HepG2 (cell line): ENCODE measurements around the gene WDR86. TPM values are rescaled to one million over a fixed set of nuclear protein-coding genes. Genes with fewer than 3 reads are reported as not detected.

Source experiments
- ATAC-seq: fragments of 200-7000 bp; cut with Tn5 transposase; 3 replicates; pipeline ENCODE4 v1.9.1; 2020; ENCODE audit warnings: mild to moderate bottlenecking, moderate library complexity
- BruUV-seq: library from RNA; stranded (reverse); fragments of 400-500 nt; replicated peaks from 2 replicates; lab custom pipeline; 2021; lab: Mats Ljungman, UMichigan
- CTCF ChIA-PET: fragments of 300-600 bp; formaldehyde crosslinking; extraction: SDS; loops from one replicate; lab custom pipeline; 2021; ENCODE audit warnings: low total read pairs, inconsistent platforms, low intra/inter-chr PET ratio; lab: Yijun Ruan, JAX
- POLR2A ChIA-PET: fragments of 350-600 bp; sonication (Branson Sonifier 250); formaldehyde crosslinking; loops from one replicate; lab custom pipeline; 2020; ENCODE audit warnings: antibody characterized with exemption, inconsistent platforms; lab: Yijun Ruan, JAX
- DNase-seq: peaks from one replicate; pipeline ENCODE4 v3.0.0-alpha.2; 2015; ENCODE audit warnings: low spot score
- FAIRE-seq: peaks from 3 replicates; lab custom pipeline; 2011; peaks lifted over from hg19 to GRCh38; lab: Jason Lieb, UNC
- H2AFZ ChIP-seq: one replicate; pipeline ENCODE4 v1.6.1; 2011; ENCODE audit warnings: low read length, inconsistent platforms
- H3K27ac ChIP-seq: fragments of 300-600 bp; 3 replicates; pipeline ENCODE4 v1.8.0; 2011; ENCODE audit warnings: mixed run types, mild to moderate bottlenecking, mixed read lengths, low read length, inconsistent platforms; ENCODE audit not compliant: insufficient read depth; ENCODE audit errors: extremely low read length
- H3K27me3 ChIP-seq, 2 experiments: fragments of 200-600 bp in 1 of 2; 2 replicates in 1 of 2; 3 replicates in 1 of 2; pipeline versions ENCODE4 v1.6.0 to v1.8.0; 2011; ENCODE audit warnings: low read length in 2 of 2, mild to moderate bottlenecking in 2 of 2, moderate library complexity in 2 of 2, inconsistent platforms in 1 of 2; ENCODE audit not compliant: insufficient read depth in 2 of 2, control insufficient read depth in 1 of 2
- H3K36me3 ChIP-seq, 2 experiments: fragments of 200-600 bp in 1 of 2; replicated peaks in 1 of 2; 2 replicates in 1 of 2; 3 replicates in 1 of 2; pipeline versions ENCODE4 v1.5.1 to v1.8.0; 2011; ENCODE audit warnings: low read length in 2 of 2, inconsistent platforms in 1 of 2; ENCODE audit not compliant: insufficient read depth in 2 of 2, control insufficient read depth in 1 of 2
- H3K4me1 ChIP-seq: 2 replicates; pipeline ENCODE4 v1.5.1; 2012; ENCODE audit warnings: low read length, inconsistent platforms; ENCODE audit not compliant: insufficient read depth
- H3K4me2 ChIP-seq: 2 replicates; pipeline ENCODE4 v1.6.0; 2011; ENCODE audit warnings: low read depth, low read length, inconsistent platforms
- H3K4me3 ChIP-seq, 3 experiments: fragments of 200-600 bp in 1 of 3; sonication (generic), shearing (Covaris generic) in 1 of 3; replicated peaks in 1 of 3; 2 replicates each; pipeline ENCODE4 v1.5.1; 2011 to 2016; ENCODE audit warnings: low read length in 3 of 3, inconsistent platforms in 2 of 3, low read depth in 2 of 3, mild to moderate bottlenecking in 2 of 3, control low read depth in 1 of 3, mixed read lengths in 1 of 3; ENCODE audit not compliant: insufficient read depth in 1 of 3
- H3K79me2 ChIP-seq: one replicate; pipeline ENCODE4 v1.6.1; 2011; ENCODE audit warnings: low read length, inconsistent platforms; ENCODE audit not compliant: insufficient read depth
- H3K9ac ChIP-seq: 2 replicates; pipeline ENCODE4 v1.6.0; 2011; ENCODE audit warnings: mild to moderate bottlenecking, low read depth, low read length, inconsistent platforms; ENCODE audit not compliant: insufficient read depth
- H3K9me3 ChIP-seq: 2 replicates; pipeline ENCODE4 v1.5.1; 2012; ENCODE audit warnings: mild to moderate bottlenecking, low read length
- H4K20me1 ChIP-seq: 2 replicates; pipeline ENCODE4 v1.6.0; 2011; ENCODE audit warnings: inconsistent platforms, mild to moderate bottlenecking, low read length, moderate library complexity; ENCODE audit not compliant: insufficient read depth
- AHR ChIP-seq: IDR thresholded peaks from 2 replicates; pipeline ENCODE4 v1.6.1; 2018; ENCODE audit warnings: missing genetic modification reagents, missing compliant biosample characterization
- ATM ChIP-seq: fragments of 450-650 bp; IDR thresholded peaks from 2 replicates; pipeline ENCODE4 v1.7.1; 2017; ENCODE audit warnings: mild to moderate bottlenecking, borderline replicate concordance
- BCLAF1 ChIP-seq: fragments of 450-650 bp; IDR thresholded peaks from 2 replicates; pipeline ENCODE4 v1.6.1; 2017; ENCODE audit warnings: mild to moderate bottlenecking
- JUND ChIP-seq: sonication (generic); formaldehyde crosslinking; IDR thresholded peaks from 2 replicates; pipeline ENCODE4 v1.8.0; 2022; ENCODE audit warnings: mild to moderate bottlenecking, missing genetic modification reagents
- PAWR ChIP-seq: sonication (generic); formaldehyde crosslinking; IDR thresholded peaks from 2 replicates; pipeline ENCODE4 v1.4.0; 2020; ENCODE audit warnings: missing genetic modification reagents, mild to moderate bottlenecking, borderline replicate concordance
- REPIN1 ChIP-seq: sonication (generic); formaldehyde crosslinking; IDR thresholded peaks from 2 replicates; pipeline ENCODE4 v1.8.0; 2022; ENCODE audit warnings: missing genetic modification reagents, low read depth, mild to moderate bottlenecking, borderline replicate concordance
- SALL1 ChIP-seq: sonication (generic); formaldehyde crosslinking; IDR thresholded peaks from 2 replicates; pipeline ENCODE4 v1.8.0; 2022; ENCODE audit warnings: mild to moderate bottlenecking, missing genetic modification reagents
- TOE1 ChIP-seq: sonication (generic); formaldehyde crosslinking; IDR thresholded peaks from 2 replicates; pipeline ENCODE4 v1.4.0; 2020; ENCODE audit warnings: mild to moderate bottlenecking, missing genetic modification reagents
- TRIM22 ChIP-seq: fragments of 450-650 bp; IDR thresholded peaks from 2 replicates; pipeline ENCODE4 v1.6.1; 2017
- ZFP36 ChIP-seq: fragments of 150-350 bp; IDR thresholded peaks from 2 replicates; pipeline ENCODE4 v1.6.1; 2018; ENCODE audit warnings: borderline replicate concordance, low read length, low read depth; ENCODE audit not compliant: partially characterized antibody
- ZNF446 ChIP-seq: sonication (generic); formaldehyde crosslinking; IDR thresholded peaks from 2 replicates; pipeline ENCODE4 v1.5.0; 2020; ENCODE audit warnings: mild to moderate bottlenecking, missing genetic modification reagents
- ZNF569 ChIP-seq: sonication (generic); formaldehyde crosslinking; IDR thresholded peaks from 2 replicates; pipeline ENCODE4 v1.5.0; 2020; ENCODE audit warnings: mild to moderate bottlenecking, missing genetic modification reagents, moderate library complexity, borderline replicate concordance
- ZNF577 ChIP-seq: sonication (generic); formaldehyde crosslinking; IDR thresholded peaks from 2 replicates; pipeline ENCODE4 v1.4.0; 2020; ENCODE audit warnings: mild to moderate bottlenecking, low read depth, missing genetic modification reagents, borderline replicate concordance
- ZNF879 ChIP-seq: sonication (generic); formaldehyde crosslinking; IDR thresholded peaks from 2 replicates; pipeline ENCODE4 v1.8.1; 2023; ENCODE audit warnings: missing genetic modification reagents
- WGBS: methylation state at CpG from one replicate; pipeline ENCODE4 v1.1.6; 2017; ENCODE audit warnings: low lambda C conversion rate; 5-methylcytosine and 5-hydroxymethylcytosine counted together
- in situ Hi-C: cut with HindIII; loops from 2 replicates; pipeline ENCODE4 v1.10.0; 2017; ENCODE audit warnings: low pct_unique_long_range_greater_than_20kb; ENCODE audit not compliant: extremely low pct_ligation_motif_present
- intact Hi-C: fragments of 100-400 bp; cut with micrococcal nuclease; formaldehyde crosslinking; loops from one replicate; pipeline ENCODE4 v1.10.0; 2022; ENCODE audit not compliant: unreplicated experiment
- polyA plus RNA-seq, 8 experiments: library from polyadenylated mRNA; depleted of rRNA in 3 of 8; stranded (reverse) in 7 of 8; unstranded in 1 of 8; fragments of >200 nt; fragmentation: Illumina TruSeq in 4 of 8; extraction: Trizol in 4 of 8; gene quantifications; 2 replicates each; pipeline versions ENCODE4 v1.2.1 to v1.2.3, GENCODE V29; 2011 to 2016; ENCODE audit warnings: low read depth in 4 of 8, missing spikeins in 1 of 8, mixed read lengths in 1 of 8; ENCODE audit not compliant: insufficient read depth in 1 of 8
- total RNA-seq, 5 experiments: library from RNA; depleted of rRNA; stranded (reverse); fragments of >200 nt; fragmentation: Illumina TruSeq; extraction: Trizol; gene quantifications; 2 replicates each; pipeline ENCODE4 v1.2.3, GENCODE V29; 2016; ENCODE audit warnings: low read depth in 1 of 5
- TF ChIP-seq, protein P1 (sequence below): IDR thresholded peaks from 2 replicates; pipeline ENCODE4 v1.6.1; 2016
- TF ChIP-seq, protein P2 (sequence below): sonication (generic); formaldehyde crosslinking; IDR thresholded peaks from 2 replicates; pipeline ENCODE4 v1.4.0; 2020; ENCODE audit warnings: mild to moderate bottlenecking, missing genetic modification reagents, borderline replicate concordance

Gene WDR86
- total and polyA plus RNA-seq, 2 of the 13 experiments (the other 11 are each of a cell fraction or from before 2014, with no cell fraction given), result 0.11 to 2.9 TPM

DNA sequence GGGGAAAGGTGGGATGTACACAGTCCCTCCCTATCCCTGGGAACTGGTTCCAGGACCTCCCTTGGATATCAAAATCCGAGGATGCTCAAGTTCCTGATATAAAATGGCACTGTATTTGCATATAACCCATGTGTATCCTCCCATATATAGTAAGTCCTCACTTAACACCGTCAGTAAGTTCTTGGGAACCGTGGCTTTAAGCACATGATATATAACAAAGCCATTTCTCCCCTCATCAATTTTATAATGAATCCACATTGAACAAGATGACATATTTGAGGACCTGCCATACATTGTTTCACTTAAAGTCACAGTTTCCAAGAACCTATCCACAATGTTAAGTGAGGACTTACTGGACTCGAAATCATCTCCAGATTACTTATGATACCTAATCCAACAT is 24.7 kb upstream of the WDR86 start:
- CTCF ChIA-PET, result no interaction called here
- no TSS peak for BruUV-seq
- H3K27me3 ChIP-seq, result peaks cover 18 to 77% of the 10 kb centered on the region in 2 experiments
- no peak for TF ChIP-seq AHR (CRISPR knock-in tag)
- TF ChIP-seq ZNF569, result no peak
- no peak for TF ChIP-seq ATM
- TF ChIP-seq, protein P1, sequence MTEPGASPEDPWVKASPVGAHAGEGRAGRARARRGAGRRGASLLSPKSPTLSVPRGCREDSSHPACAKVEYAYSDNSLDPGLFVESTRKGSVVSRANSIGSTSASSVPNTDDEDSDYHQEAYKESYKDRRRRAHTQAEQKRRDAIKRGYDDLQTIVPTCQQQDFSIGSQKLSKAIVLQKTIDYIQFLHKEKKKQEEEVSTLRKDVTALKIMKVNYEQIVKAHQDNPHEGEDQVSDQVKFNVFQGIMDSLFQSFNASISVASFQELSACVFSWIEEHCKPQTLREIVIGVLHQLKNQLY, result no peak
- no peak for TF ChIP-seq SALL1 (CRISPR knock-in tag)
- no peak for TF ChIP-seq ZNF879
- TF ChIP-seq TOE1 (CRISPR knock-in tag), result no peak
- no peak for TF ChIP-seq PAWR
- no peak for TF ChIP-seq TRIM22
- no peak for TF ChIP-seq ZFP36
- no peak for TF ChIP-seq JUND (CRISPR knock-in tag)
- TF ChIP-seq ZNF577 (CRISPR knock-in tag), result no peak
- TF ChIP-seq, protein P2, sequence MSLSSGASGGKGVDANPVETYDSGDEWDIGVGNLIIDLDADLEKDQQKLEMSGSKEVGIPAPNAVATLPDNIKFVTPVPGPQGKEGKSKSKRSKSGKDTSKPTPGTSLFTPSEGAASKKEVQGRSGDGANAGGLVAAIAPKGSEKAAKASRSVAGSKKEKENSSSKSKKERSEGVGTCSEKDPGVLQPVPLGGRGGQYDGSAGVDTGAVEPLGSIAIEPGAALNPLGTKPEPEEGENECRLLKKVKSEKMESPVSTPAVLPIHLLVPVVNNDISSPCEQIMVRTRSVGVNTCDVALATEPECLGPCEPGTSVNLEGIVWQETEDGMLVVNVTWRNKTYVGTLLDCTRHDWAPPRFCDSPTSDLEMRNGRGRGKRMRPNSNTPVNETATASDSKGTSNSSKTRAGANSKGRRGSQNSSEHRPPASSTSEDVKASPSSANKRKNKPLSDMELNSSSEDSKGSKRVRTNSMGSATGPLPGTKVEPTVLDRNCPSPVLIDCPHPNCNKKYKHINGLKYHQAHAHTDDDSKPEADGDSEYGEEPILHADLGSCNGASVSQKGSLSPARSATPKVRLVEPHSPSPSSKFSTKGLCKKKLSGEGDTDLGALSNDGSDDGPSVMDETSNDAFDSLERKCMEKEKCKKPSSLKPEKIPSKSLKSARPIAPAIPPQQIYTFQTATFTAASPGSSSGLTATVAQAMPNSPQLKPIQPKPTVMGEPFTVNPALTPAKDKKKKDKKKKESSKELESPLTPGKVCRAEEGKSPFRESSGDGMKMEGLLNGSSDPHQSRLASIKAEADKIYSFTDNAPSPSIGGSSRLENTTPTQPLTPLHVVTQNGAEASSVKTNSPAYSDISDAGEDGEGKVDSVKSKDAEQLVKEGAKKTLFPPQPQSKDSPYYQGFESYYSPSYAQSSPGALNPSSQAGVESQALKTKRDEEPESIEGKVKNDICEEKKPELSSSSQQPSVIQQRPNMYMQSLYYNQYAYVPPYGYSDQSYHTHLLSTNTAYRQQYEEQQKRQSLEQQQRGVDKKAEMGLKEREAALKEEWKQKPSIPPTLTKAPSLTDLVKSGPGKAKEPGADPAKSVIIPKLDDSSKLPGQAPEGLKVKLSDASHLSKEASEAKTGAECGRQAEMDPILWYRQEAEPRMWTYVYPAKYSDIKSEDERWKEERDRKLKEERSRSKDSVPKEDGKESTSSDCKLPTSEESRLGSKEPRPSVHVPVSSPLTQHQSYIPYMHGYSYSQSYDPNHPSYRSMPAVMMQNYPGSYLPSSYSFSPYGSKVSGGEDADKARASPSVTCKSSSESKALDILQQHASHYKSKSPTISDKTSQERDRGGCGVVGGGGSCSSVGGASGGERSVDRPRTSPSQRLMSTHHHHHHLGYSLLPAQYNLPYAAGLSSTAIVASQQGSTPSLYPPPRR (CRISPR knock-in tag), result no peak
- TF ChIP-seq REPIN1 (CRISPR knock-in tag), result no peak
- TF ChIP-seq BCLAF1, result no peak
- TF ChIP-seq ZNF446, result no peak

More for the DNA sequence above, 24.7 kb upstream of the WDR86 start:
- ATAC-seq, result no peak
- no peak for FAIRE-seq
- POLR2A ChIA-PET, result no interaction called here
- intact Hi-C loops, result no loop called here
- H3K4me2 ChIP-seq, result no peak overlapping the region
- no peak overlapping the region for H3K27ac ChIP-seq
- H4K20me1 ChIP-seq, result no peaks in the 10 kb centered on the region
- no peak overlapping the region for H3K4me3 ChIP-seq
- 11% methylated on average over 4 of the region's 4 CpGs for WGBS
- H3K79me2 ChIP-seq, result no peaks in the 10 kb centered on the region
- H3K9ac ChIP-seq, result no peak overlapping the region
- no peak for DNase-seq
- no peak overlapping the region for H2AFZ ChIP-seq
- H3K36me3 ChIP-seq, result no peaks in the 10 kb centered on the region
- H3K4me1 ChIP-seq, result no peaks in the 10 kb centered on the region
- H3K9me3 ChIP-seq, result no peaks in the 10 kb centered on the region
- in situ Hi-C loops, result no loop called here
